Measurements from ENCODE around the gene RAB20. TPM values are rescaled to one million over a fixed set of nuclear protein-coding genes. Genes with fewer than 3 reads are reported as not detected.

RAB20 gene
- total and polyA plus RNA-seq, 3 donors from 2014 or later, result 22.0 to 41.1 (median 27.2) TPM

- H3K4me3 ChIP-seq, result no peak overlapping the region
- intact Hi-C loops (cut with DNase I; ENCODE audit: low total_unique reads), result no loop called here
- H3K27me3 ChIP-seq, result no peaks in the 10 kb centered on the region
- peaks cover 17% of the 10 kb centered on the region for H3K4me1 ChIP-seq
- no peaks in the 10 kb centered on the region for H3K9me3 ChIP-seq
- WGBS, 2 donors, result 74 to 76% methylated on average over 4 of the region's 4 CpGs
- no peaks in the 10 kb centered on the region for H3K36me3 ChIP-seq (ENCODE audit: low read depth, missing control alignments)
- no peak for DNase-seq
- peak overlapping the region in 1 of 2 donors; percentile 79 for H3K27ac ChIP-seq
- no peak for TF ChIP-seq POLR2A (IDR thresholded peaks at IDR 0.05)
- TF ChIP-seq, protein P1, sequence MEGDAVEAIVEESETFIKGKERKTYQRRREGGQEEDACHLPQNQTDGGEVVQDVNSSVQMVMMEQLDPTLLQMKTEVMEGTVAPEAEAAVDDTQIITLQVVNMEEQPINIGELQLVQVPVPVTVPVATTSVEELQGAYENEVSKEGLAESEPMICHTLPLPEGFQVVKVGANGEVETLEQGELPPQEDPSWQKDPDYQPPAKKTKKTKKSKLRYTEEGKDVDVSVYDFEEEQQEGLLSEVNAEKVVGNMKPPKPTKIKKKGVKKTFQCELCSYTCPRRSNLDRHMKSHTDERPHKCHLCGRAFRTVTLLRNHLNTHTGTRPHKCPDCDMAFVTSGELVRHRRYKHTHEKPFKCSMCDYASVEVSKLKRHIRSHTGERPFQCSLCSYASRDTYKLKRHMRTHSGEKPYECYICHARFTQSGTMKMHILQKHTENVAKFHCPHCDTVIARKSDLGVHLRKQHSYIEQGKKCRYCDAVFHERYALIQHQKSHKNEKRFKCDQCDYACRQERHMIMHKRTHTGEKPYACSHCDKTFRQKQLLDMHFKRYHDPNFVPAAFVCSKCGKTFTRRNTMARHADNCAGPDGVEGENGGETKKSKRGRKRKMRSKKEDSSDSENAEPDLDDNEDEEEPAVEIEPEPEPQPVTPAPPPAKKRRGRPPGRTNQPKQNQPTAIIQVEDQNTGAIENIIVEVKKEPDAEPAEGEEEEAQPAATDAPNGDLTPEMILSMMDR (IDR thresholded peaks at IDR 0.05), result no peak
These were observed 39.5 kb upstream of the RAB20 start for GRCh38 chr13:110600980-110601379.

DNA sequence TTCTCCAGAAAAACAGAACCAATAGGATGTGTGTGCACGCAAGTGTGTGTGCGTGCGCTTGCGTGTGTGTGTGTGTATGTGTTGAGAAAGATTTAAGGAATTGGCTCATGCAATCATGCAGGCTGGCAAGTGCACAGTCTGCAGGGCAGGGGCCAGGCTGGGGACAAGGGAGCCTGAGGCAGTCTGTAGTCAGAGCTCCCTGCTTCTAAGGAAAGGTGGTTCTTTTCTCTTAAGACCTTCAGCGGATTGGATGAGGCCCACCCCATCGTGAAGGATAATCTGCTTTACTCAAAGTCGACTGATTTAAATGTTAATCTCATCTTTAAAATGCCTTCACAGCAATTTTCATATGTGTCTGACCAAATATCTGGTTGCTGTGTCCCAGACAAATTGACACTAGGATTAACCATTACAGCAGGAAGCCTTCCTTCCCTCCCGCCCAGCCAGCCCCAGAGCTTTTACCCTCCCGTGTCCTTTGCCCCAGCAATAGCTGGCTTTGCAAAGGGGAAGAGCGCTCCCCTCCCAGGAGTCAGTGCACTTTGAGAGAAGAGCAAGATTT lies 38.8 kb upstream of the RAB20 start:
- 88 to 89% methylated on average over 10 of the region's 10 CpGs for WGBS, 2 donors
- Histone ChIP-seq H3K27ac (no peak overlapping the region), H3K27me3 (no peaks in the 10 kb centered on the region), H3K36me3 (ENCODE audit: low read depth, missing control alignments) (no peaks in the 10 kb centered on the region), H3K9me3 (no peaks in the 10 kb centered on the region), H3K4me1 (peaks cover 17% of the 10 kb centered on the region), H3K4me3 (no peak overlapping the region)
- no peak for DNase-seq
- intact Hi-C loops (cut with DNase I; ENCODE audit: low total_unique reads), result no loop called here
- TF ChIP-seq POLR2A (IDR thresholded peaks at IDR 0.05), result no peak
- TF ChIP-seq, protein P1 (IDR thresholded peaks at IDR 0.05), result no peak

DNA sequence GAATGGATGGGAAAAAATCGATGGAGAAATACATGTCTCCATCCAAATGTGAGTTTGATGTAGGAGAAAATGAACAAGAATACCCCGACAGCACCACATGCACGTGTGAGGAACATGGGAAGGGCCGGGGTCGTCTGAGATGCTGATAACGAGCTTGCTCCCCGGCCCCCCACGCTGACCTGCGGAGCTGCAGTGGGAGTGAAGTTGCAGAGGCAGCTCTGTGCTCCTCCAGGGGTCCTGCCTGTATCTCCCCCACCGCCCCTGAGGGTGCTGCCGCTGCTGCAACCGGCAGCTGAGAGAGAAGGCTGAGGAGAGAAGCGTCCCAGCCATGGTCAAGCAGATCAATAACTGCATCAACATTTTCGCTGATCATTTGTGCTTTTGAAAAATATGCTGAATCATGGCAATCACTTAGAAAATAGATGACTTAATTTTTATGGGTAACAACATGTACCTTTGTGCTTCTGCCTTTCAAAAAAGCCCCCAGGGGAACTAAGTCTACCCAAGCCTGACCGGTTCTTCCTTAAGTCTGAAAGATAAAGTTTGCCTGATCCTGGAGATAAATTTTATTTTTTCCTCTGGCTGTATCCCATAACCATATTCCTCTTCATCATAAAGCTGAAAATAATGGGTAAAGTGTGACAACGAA lies 35.6 kb upstream of the RAB20 start:
- peaks cover 12% of the 10 kb centered on the region for H3K4me1 ChIP-seq
- no peaks in the 10 kb centered on the region for H3K27me3 ChIP-seq
- H3K9me3 ChIP-seq, result no peaks in the 10 kb centered on the region
- intact Hi-C loops (cut with DNase I; ENCODE audit: low total_unique reads), result loop anchor here (10.0 kb wide), 2 partner anchors 218 to 448 kb away; no protein-coding TSS in a partner anchor
- H3K27ac ChIP-seq, result no peak overlapping the region
- no peak for TF ChIP-seq POLR2A (IDR thresholded peaks at IDR 0.05)
- TF ChIP-seq, protein P1 (IDR thresholded peaks at IDR 0.05), result no peak
- no peak for DNase-seq
- H3K36me3 ChIP-seq (ENCODE audit: low read depth, missing control alignments), result no peaks in the 10 kb centered on the region
- 58 to 65% methylated on average over 16 of the region's 16 CpGs for WGBS, 2 donors
- no peak overlapping the region for H3K4me3 ChIP-seq

DNA sequence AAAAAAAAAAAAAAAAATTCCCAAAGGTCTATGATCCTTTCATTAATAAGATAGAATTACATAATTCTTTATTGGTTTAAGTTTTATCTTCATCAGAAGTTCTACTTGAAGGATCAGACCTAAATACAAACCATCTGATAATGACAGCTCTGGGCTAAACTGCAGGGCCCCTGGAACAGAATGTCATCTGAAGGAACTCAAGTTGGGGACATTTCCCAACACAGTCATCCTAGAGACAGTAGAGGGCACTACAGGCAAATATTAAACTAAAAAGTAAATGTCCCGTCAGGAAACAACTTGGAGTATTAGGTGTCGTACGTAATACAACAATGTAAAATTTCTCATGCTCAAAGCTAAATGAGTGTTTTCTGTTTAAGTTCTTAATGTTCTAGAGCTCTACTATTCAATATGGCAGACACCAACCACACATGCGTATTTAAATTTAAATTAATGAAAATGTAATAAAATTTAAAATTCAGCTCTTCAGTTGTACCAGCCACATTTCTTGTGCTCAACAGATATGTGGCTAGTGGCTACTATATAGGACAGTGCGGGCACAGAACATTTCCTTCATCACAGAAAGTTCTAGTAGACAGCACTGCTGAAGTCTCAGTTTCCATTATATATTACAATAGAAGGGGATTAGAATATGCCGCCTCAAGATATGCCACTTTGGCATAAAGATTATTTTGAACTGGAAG lies 32.1 kb upstream of the RAB20 start:
- Histone ChIP-seq H3K4me3 (no peak overlapping the region), H3K27me3 (no peaks in the 10 kb centered on the region), H3K27ac (no peak overlapping the region), H3K36me3 (ENCODE audit: low read depth, missing control alignments) (no peaks in the 10 kb centered on the region), H3K4me1 (no peaks in the 10 kb centered on the region), H3K9me3 (no peaks in the 10 kb centered on the region)
- 49 to 53% methylated on average over 6 of the region's 6 CpGs for WGBS, 2 donors
- TF ChIP-seq, protein P1 (IDR thresholded peaks at IDR 0.05), result peak; percentile 43 to 68 (median 61)
- no peak for TF ChIP-seq POLR2A (IDR thresholded peaks at IDR 0.05)
- intact Hi-C loops (cut with DNase I; ENCODE audit: low total_unique reads), result loop anchor here (10.0 kb wide), 2 partner anchors 221 to 451 kb away; no protein-coding TSS in a partner anchor
- no peak for DNase-seq

All from testis (tissue), 3 donors.